ENCODE measurements around the gene ETV3L. TPM values are rescaled to one million over a fixed set of nuclear protein-coding genes. Genes with fewer than 3 reads are reported as not detected.

Gene ETV3L
- total RNA-seq, 1 experiment from 2014 or later = not detected

DNA sequence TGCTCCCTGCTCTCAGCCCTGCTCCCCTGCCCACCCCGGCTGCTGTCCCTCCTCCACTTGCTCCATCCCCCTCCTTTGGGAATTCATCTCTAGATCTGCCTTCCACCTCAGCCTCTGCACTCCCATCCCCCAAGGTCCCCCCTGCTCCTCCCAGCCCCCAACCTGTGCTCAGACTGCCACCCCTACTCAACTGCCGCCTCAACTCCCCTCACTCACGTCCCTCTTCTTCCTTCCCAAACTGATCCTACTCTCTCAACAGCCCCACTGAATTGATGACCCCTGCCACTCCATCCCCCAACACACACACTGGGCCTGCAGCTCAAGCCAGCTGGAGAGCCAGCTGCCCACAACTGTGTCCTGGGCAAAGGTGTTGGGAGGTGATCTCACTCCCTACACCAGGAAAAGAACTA, 15.8 kb upstream of the ETV3L start (continued):
- TF ChIP-seq FOSL1 (IDR thresholded peaks at IDR 0.05; ENCODE audit: low read depth) = no peak
- no peak for TF ChIP-seq EGR1 (IDR thresholded peaks at IDR 0.05; ENCODE audit: low read depth)
- TF ChIP-seq SIN3A (IDR thresholded peaks at IDR 0.05; ENCODE audit: low read depth) = no peak
- TF ChIP-seq JUND (IDR thresholded peaks at IDR 0.05) = no peak

DNA sequence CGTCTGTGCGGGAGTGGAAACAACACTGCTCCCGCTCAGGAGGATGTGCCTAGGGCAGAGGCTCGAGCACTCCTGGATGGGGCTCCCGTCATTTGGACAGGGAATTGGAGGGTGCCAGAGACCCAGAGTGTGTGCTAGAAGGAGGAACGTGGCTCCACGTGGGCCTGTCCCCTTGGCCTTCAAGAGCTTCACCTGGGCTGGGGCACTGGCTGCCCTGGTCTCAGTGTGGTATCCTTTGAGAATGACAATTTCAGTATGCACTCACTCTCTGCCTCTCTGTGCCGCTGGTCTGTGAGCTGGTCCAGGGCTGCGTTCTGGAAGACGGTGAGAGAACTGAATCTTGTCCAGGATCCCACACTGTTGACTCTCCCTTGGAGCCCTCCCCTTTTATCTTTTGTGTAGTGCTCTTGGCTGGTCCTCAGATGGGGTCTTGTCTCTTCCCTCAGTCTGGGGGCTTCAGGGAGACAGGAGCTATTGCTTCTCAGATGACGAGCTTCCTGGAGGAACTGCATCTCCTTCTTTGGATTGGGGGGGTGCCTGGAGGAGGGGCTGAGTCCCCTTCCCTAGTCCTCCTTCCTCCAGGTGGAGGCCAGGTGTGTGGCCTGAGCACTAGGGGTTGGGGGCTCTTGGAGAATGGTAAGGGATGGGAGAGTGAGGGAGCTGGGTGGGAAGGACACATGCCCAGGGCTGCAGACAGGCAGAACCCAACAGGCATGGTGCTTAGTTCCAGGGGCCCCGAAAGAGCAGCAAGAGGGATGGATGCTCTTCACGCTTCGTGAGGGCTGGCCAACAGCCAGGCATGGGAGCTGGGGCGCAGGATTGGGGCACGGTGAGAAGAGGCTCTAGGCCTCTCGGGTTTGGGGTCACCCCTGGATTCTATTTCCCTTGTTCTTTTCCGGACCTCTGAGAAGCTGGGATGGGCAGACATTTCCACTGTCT, 14.8 kb upstream of the ETV3L start:
- H3K36me3 ChIP-seq (ENCODE audit: control insufficient read depth in 1 of 2, insufficient read depth in 2 of 2, low read length in 2 of 2) = no peaks in the 10 kb centered on the region
- no peaks in the 10 kb centered on the region for H4K20me1 ChIP-seq (ENCODE audit: insufficient read depth)
- BruUV-seq (replicated peaks) = no TSS peak
- no peaks in the 10 kb centered on the region for H3K9me3 ChIP-seq (ENCODE audit: control insufficient read depth in 1 of 2, insufficient read depth in 1 of 2, low read depth in 1 of 2, low read length in 2 of 2)
- H3K9me2 ChIP-seq (ENCODE audit: insufficient read depth) = no peaks in the 10 kb centered on the region
- DNase-seq (ENCODE audit: low read depth, low spot score) (no peak), ATAC-seq (no peak)
- no peak overlapping the region for H3K9ac ChIP-seq (ENCODE audit: low read length)
- no peaks in the 10 kb centered on the region for H3K79me2 ChIP-seq (ENCODE audit: insufficient read depth, low read length)
- peaks cover 7% of the 10 kb centered on the region; the same call in 1 of the 2 replicates for H3K27me3 ChIP-seq (ENCODE audit: insufficient read depth, low read length)
- no peak overlapping the region for H3K27ac ChIP-seq (ENCODE audit: low read depth, low read length)
- ChIA-PET RAD21 (ENCODE audit: low non-redundant PET in 1 of 2, low total read pairs in 2 of 2, uncharacterized antibody in 2 of 2, unreplicated experiment in 2 of 2) (no interaction called here), CTCF (no interaction called here), POLR2A (no interaction called here)
- no peak overlapping the region for H3K4me2 ChIP-seq (ENCODE audit: low read length)
- H3K4me1 ChIP-seq (ENCODE audit: control insufficient read depth in 1 of 2, insufficient read depth in 2 of 2, low read length in 2 of 2) = no peaks in the 10 kb centered on the region
- intact Hi-C loops (cut with micrococcal nuclease) = no loop called here
- H2AFZ ChIP-seq (ENCODE audit: low read depth, low read length, poor library complexity, severe bottlenecking) = no peak overlapping the region
- H3K4me3 ChIP-seq (replicated peaks in 1 of 2; ENCODE audit: low read depth in 1 of 2, low read length in 2 of 2) = no peak overlapping the region
- TF ChIP-seq, protein P1, sequence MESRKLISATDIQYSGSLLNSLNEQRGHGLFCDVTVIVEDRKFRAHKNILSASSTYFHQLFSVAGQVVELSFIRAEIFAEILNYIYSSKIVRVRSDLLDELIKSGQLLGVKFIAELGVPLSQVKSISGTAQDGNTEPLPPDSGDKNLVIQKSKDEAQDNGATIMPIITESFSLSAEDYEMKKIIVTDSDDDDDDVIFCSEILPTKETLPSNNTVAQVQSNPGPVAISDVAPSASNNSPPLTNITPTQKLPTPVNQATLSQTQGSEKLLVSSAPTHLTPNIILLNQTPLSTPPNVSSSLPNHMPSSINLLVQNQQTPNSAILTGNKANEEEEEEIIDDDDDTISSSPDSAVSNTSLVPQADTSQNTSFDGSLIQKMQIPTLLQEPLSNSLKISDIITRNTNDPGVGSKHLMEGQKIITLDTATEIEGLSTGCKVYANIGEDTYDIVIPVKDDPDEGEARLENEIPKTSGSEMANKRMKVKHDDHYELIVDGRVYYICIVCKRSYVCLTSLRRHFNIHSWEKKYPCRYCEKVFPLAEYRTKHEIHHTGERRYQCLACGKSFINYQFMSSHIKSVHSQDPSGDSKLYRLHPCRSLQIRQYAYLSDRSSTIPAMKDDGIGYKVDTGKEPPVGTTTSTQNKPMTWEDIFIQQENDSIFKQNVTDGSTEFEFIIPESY (IDR thresholded peaks at IDR 0.05; ENCODE audit: extremely low read depth, insufficient replicate concordance, low read length) = no peak
- TF ChIP-seq POLR2AphosphoS5 (IDR thresholded peaks at IDR 0.05; ENCODE audit: low read depth, low read length) = no peak
- TF ChIP-seq, protein P2, sequence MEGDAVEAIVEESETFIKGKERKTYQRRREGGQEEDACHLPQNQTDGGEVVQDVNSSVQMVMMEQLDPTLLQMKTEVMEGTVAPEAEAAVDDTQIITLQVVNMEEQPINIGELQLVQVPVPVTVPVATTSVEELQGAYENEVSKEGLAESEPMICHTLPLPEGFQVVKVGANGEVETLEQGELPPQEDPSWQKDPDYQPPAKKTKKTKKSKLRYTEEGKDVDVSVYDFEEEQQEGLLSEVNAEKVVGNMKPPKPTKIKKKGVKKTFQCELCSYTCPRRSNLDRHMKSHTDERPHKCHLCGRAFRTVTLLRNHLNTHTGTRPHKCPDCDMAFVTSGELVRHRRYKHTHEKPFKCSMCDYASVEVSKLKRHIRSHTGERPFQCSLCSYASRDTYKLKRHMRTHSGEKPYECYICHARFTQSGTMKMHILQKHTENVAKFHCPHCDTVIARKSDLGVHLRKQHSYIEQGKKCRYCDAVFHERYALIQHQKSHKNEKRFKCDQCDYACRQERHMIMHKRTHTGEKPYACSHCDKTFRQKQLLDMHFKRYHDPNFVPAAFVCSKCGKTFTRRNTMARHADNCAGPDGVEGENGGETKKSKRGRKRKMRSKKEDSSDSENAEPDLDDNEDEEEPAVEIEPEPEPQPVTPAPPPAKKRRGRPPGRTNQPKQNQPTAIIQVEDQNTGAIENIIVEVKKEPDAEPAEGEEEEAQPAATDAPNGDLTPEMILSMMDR (IDR thresholded peaks at IDR 0.05 in 2 of 3, conservative IDR thresholded peaks at IDR 0.05 in 1 of 3; ENCODE audit: borderline replicate concordance in 1 of 3, insufficient read depth in 1 of 3, low read depth in 2 of 3, low read length in 2 of 3) = no peak
- TF ChIP-seq, protein P3, sequence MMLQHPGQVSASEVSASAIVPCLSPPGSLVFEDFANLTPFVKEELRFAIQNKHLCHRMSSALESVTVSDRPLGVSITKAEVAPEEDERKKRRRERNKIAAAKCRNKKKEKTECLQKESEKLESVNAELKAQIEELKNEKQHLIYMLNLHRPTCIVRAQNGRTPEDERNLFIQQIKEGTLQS (IDR thresholded peaks at IDR 0.05) = no peak
- TF ChIP-seq, protein P4, sequence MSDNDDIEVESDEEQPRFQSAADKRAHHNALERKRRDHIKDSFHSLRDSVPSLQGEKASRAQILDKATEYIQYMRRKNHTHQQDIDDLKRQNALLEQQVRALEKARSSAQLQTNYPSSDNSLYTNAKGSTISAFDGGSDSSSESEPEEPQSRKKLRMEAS (IDR thresholded peaks at IDR 0.05) = no peak
- TF ChIP-seq EGR1 (IDR thresholded peaks at IDR 0.05; ENCODE audit: low read depth) = no peak
- TF ChIP-seq CBX3 (IDR thresholded peaks at IDR 0.05; ENCODE audit: low read depth) = no peak
- no peak for TF ChIP-seq SRF (IDR thresholded peaks at IDR 0.05; ENCODE audit: low read depth)
- TF ChIP-seq ZFX (IDR thresholded peaks at IDR 0.05) = no peak
- TF ChIP-seq EZH2 (IDR thresholded peaks at IDR 0.05) = no peak
- TF ChIP-seq EZH2phosphoT487 (IDR thresholded peaks at IDR 0.05; ENCODE audit: borderline replicate concordance) = no peak
- no peak for TF ChIP-seq RAD21 (IDR thresholded peaks at IDR 0.05; ENCODE audit: low read depth)
- TF ChIP-seq, protein P5, sequence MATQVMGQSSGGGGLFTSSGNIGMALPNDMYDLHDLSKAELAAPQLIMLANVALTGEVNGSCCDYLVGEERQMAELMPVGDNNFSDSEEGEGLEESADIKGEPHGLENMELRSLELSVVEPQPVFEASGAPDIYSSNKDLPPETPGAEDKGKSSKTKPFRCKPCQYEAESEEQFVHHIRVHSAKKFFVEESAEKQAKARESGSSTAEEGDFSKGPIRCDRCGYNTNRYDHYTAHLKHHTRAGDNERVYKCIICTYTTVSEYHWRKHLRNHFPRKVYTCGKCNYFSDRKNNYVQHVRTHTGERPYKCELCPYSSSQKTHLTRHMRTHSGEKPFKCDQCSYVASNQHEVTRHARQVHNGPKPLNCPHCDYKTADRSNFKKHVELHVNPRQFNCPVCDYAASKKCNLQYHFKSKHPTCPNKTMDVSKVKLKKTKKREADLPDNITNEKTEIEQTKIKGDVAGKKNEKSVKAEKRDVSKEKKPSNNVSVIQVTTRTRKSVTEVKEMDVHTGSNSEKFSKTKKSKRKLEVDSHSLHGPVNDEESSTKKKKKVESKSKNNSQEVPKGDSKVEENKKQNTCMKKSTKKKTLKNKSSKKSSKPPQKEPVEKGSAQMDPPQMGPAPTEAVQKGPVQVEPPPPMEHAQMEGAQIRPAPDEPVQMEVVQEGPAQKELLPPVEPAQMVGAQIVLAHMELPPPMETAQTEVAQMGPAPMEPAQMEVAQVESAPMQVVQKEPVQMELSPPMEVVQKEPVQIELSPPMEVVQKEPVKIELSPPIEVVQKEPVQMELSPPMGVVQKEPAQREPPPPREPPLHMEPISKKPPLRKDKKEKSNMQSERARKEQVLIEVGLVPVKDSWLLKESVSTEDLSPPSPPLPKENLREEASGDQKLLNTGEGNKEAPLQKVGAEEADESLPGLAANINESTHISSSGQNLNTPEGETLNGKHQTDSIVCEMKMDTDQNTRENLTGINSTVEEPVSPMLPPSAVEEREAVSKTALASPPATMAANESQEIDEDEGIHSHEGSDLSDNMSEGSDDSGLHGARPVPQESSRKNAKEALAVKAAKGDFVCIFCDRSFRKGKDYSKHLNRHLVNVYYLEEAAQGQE (IDR thresholded peaks at IDR 0.05; ENCODE audit: low read depth) = no peak
- no peak for TF ChIP-seq FOSL1 (IDR thresholded peaks at IDR 0.05; ENCODE audit: low read depth)
- TF ChIP-seq JUND (IDR thresholded peaks at IDR 0.05) = no peak
- TF ChIP-seq SIN3A (IDR thresholded peaks at IDR 0.05; ENCODE audit: low read depth) = no peak

All from HCT116 (cell line).